AML-193 (cell line): ENCODE data around the gene NUDT3.
"Not testable (repeated sequence)": the region's sequence is repeated elsewhere in the genome, so short reads cannot be mapped to it uniquely, and the experiment has no call there.

Experiments used
- DNase-seq, 2 experiments: peaks; one replicate each; lab custom pipeline; 2025; lab: John Stamatoyannopoulos, UW

NUDT3 gene

DNA sequence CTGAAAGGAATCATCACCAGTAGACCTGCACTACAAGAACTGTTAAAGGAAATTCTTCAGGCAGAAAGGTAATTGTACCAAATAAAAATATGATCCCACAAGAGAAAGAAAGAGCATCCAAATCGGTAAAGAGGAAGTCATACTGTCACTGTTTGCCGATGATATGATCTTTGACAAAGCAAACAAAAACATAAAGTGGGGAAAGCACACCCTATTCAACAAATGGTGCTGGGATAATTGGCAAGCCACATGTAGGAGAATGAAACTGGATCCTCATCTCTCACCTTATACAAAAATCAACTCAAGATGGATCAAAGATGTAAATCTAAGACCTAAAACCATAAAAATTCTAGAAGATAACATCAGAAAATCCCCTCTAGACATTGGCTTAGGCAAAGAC lies 140.1 kb downstream of the NUDT3 start:
- DNase-seq = not testable (repeated sequence)

DNA sequence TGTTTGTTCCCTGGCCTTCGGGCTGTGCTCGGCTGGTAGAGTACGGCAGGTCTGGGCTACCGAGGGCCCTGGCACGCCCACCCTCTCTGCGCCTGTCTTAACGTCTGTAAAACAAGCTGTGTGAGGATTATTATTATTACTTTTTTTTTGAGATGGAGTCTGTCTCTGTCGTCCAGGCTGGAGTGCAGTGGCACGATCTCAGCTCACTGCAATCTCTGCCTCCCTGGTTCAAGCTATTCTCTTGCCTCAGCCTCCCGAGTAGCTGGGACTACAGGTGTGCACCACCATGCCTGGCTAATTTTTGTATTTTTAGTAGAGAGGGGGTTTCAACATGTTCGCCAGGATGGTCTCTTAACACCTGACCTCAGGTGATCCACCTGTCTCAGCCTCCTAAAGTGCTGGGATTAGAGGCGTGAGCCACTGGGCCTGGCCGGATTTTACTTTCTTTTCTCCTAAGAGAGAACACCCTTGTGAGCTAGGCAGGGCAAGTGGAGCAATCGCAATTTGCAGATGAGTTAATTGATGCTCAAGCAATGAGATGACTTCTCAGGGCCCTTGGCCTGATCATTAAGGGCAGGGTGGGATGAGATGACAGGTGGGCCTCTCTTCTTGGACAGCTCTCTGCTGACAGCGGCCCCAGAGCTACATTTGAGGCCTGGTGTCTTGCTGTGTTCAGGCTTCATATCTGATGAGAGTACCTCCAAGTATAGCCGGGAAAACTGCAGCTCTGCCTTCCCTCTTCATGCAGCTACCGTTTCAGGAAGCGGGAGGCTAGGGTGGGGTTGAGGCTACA lies 142.8 kb downstream of the NUDT3 start:
- DNase-seq = peak in 1 of 2 experiments; percentile 71

DNA sequence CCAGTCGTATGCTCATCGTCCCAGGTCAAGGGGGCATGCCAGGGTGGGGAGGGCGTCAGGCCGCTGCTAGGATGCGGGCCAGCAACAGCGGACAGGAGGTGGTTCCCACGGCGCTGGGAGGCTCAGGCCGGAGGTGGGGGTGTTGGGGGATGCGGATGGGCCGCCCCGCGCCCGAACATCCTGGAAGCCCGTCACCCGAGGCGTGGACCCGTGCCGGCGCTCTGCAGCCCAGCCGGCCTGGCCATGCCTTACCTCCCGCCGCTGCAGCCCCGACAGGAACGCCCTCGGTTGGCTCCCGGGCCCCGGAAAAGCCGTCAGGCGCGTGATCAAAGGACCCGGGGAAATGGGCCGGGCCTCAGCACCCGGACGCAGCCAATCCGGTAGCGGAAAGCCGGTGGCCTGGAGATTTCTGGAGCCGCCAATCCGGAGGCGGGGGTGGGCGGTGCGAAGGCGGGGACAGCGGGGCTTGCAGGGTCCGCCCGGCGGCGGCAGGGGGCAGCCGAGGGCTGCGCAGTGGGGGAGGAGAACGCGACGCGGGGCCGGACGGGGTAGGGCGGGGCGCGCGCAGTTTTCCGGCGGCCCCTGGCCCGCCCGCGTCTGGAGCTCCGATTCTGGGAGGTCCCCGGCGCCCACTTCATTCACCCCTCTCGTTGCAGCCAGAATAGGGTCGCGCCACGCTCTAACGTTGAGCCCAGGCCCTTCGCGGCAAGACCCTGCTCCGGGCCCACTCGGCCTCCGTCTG lies 143.6 kb downstream of the NUDT3 start, which contains the start of gene SMIM29:
Gene SMIM29, minus strand, starts transcription at position 280 of the 742 bp plus-strand sequence. CDS start 1,215 bp downstream, outside the sequence.
- peak; percentile 95 to 96 for DNase-seq

DNA sequence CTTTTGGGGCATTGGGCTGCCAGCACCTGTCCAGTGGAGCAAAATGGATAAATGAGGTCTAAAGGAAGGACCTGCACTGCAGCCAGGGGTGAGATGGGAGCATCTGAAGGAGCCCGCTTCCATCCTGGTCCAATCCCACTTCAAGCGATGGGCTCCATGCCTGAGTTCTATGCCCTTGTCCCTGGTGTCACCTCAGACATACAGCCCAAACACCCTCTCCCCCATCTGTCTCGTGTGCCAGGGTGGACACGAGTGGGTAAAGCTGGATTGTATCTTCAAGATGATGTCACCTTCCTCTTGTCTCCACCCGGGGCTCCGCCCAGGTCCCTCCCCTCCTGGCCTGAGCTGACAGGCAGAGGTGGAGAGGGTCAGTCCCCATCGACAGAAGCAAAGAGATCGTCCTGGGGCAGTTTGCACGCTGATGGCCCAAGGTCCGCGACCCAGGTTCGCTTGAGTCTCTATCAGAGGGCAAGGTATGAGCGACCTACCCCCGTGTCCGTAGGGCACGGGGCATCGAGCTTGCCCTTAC lies 144.2 kb downstream of the NUDT3 start:
- DNase-seq = peak; percentile 30 to 59

DNA sequence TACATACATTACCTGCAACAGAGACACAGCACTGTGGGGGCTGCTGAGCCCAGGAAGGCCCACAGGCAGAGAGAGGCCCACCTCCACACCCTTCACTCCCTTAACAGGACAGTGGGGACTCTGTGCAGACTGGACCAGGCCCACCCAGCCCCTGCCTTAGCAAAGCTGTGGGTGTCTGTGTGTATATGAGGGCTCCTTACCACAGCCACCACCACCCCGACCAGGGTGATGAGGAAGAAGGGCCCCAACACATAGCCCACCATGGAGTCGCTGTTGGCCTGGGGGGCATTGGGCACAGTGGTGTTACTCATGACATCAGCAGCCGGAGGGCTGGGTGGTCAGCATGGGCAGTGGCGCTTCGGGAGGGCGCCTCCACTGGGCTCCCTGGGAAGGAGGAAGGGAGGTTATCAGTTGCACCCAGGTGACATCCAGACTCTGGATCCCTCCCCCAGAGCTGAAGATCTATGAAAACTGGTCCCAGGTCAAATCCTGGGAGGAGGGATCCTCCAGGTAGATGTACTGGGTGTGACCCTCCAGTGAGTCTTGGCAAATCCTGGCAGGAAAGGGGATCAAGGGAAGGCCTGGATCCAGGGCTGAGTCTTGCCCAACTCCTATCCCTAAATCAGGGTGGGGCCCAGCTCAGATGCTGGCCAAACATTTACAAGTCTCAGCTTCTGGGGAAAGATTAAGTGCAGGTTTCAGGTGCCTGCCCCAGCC lies 144.8 kb downstream of the NUDT3 start:
- no peak for DNase-seq

DNA sequence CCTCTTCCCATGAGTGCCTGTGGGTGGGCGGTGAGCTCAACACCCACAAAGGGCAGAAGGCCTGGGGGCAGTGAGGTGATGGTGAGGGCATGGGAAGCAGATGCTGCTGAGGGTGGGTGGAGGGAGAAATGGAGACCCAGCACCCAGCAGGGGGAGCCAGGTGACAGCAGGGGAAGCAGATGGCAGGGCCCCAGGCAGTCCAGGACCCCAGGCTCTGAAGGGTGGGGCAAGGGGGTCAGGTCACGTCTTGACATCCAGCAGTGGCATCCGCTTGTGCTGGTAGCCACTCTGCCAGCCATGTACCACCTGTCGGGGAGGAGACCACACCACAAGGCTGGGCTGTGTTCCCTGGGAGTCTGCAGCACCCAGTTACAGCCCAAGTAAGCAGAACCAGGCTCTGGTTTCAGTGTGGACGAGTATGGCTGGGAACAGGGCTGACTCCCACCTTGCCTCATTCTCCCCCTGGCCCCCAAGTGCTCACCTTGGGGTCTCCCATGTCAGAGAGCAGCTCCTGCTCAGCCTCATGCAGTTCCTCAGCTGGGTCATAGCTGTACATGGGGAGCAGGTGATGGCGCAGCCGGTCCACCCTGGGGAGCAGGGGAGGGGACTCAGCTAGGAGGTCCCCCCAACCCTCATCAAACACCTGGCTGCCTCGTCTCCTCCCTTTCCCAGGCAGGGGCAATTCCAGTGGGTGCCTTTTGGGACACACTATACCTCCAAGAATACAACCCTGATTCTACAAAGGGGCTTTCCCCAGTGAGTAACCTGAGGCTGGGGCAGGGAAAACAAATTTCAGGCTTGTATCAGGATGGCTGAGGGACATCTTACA lies 145.7 kb downstream of the NUDT3 start:
- DNase-seq = peak in 1 of 2 experiments; percentile 37

DNA sequence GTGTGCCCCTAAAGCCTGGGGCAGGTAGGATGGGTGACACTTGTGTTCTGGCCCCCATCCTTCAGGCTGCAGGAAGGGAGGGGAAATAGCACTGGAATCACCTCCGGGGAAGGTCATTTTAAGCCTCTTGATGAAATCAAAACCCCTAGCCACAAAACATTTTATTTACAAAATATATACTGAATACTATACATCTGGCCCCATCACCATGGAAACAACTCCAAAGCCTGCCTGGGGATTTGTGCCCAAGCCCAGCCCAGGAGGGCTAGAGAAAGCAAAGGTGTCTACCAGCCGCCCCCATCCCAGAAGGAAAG lies 146.3 kb downstream of the NUDT3 start:
- DNase-seq = no peak

DNA sequence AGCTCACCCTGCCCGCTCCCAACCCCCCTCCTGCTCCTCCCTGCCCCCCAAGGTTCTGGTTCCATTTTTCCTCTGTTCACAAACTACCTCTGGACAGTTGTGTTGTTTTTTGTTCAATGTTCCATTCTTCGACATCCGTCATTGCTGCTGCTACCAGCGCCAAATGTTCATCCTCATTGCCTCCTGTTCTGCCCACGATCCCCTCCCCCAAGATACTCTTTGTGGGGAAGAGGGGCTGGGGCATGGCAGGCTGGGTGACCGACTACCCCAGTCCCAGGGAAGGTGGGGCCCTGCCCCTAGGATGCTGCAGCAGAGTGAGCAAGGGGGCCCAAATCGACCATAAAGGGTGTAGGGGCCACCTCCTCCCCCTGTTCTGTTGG lies 146.7 kb downstream of the NUDT3 start:
- not testable (repeated sequence) for DNase-seq

DNA sequence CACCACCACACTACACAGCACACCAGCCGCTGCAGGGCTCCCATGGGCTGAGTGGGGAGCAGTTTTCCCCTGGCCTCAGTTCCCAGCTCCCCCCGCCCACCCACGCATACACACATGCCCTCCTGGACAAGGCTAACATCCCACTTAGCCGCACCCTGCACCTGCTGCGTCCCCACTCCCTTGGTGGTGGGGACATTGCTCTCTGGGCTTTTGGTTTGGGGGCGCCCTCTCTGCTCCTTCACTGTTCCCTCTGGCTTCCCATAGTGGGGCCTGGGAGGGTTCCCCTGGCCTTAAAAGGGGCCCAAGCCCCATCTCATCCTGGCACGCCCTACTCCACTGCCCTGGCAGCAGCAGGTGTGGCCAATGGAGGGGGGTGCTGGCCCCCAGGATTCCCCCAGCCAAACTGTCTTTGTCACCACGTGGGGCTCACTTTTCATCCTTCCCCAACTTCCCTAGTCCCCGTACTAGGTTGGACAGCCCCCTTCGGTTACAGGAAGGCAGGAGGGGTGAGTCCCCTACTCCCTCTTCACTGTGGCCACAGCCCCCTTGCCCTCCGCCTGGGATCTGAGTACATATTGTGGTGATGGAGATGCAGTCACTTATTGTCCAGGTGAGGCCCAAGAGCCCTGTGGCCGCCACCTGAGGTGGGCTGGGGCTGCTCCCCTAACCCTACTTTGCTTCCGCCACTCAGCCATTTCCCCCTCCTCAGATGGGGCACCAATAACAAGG lies 147.3 kb downstream of the NUDT3 start:
- DNase-seq = not testable (repeated sequence)

DNA sequence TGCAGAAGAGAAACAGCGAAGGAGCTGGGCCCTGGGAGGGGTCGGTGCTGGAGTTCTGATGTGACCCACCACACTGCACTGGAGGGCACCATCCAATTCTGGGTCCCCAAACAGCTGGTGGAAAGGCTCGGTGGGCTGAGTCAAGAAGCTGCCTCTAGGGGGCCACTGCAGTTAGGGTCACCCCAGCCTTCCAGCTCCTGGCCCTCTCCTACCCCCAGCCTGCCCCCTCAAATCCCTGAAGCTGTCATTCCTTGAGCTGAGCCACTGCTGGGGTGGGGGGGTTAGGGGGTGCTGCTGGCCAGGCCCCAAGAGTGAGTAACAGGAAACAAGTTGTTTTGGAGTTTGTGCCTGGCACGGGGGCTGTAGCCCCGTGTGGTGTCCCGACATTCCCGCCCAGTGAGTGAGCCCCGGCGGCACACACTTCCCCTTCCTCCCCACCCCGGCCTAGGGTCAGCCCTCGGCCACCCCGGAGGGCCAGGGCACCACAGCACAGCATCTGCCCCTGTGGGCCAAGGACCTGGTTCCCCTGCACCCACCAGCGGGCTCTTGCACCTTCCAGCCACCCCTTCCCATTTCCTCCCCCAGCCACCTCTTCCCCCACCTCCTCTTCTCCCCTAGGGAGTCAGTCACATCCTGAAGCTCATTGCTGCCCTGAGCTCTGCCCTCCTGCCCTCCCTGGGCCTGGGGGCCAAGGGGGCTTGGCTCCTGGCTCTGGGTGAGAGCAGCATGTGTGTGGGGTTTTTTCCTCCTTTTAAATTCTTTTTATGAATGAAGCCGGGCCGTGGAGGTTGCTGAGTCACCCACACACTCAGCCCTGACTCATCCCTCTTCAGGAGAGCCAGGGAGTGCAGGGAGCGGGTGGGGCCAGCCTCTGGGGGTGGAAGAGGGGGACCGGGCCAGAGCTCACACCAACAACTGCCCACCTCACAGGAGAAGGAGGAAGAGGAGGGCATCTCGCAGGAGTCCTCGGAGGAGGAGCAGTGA lies 148.3 kb downstream of the NUDT3 start:
- peak; percentile 46 to 57 for DNase-seq

DNA sequence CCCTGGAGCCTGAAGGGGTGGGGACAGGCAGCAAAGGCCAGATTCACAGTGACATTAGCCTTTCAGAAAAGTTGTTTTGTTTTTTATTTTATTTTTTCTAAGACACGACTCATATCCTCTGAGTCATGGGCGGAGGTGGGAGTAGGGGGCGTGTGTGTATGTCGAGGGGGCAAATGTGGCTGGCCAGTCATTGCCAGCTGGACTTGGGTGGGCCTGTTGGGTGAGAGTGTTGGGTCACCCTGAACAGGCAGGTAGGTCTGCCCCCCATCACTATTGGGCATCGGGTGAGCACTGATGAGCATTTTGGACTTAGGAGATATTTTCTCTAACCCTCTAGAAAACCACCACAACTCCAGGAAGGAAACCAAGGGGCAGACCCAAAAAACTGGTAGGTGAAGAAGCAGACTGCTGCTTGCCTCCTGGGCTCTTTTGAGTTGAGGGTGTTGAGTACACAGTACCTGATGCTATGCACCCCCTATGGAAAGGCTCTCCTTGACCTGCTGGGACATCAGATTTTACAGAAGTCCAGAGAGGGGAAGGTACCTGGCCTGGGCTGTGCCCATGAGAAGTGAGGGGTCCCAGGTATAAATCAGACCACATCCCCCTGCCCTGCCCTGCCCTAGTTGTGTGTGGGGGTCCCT lies 149.2 kb downstream of the NUDT3 start:
- DNase-seq = no peak

DNA sequence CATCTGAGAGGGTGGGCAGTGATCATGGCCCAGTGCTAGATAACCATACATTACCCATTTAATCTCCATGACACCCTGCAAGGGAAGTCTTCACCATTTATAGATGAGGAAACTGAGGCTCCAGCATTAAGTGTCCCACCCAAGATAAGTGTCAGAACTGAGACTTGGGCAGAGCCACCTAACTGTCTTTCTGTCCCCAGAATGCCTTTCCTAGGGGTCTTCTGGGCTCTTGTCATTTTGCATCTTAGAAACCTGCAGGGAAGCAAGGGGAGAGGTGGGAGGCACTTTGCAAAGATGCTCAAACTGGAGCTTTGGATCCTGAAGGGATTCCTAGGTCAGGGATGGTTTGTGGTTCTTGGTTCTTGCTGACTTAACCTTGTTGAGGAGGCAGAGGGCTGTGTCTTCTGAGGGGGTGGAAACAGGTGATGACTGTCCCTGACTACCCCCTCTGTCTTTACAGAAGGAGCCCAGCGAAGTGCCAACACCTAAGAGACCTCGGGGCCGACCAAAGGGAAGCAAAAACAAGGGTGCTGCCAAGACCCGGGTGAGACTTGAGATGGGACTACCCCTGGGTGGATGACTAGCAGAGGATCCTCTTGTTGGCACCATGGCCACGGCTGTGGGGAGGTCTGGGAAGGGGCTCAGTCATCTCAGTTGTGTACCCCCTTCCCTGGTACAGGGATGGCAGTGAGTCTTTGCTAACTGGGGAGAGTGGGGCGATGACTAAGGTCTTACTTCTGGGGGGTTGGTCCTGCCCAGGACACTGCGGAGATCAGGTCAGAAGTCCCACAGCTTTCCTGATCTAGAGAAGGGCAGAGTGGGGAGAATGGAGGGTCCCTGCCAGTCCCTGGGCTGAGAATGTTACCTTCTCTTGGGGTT lies 150.0 kb downstream of the NUDT3 start:
- no peak for DNase-seq

DNA sequence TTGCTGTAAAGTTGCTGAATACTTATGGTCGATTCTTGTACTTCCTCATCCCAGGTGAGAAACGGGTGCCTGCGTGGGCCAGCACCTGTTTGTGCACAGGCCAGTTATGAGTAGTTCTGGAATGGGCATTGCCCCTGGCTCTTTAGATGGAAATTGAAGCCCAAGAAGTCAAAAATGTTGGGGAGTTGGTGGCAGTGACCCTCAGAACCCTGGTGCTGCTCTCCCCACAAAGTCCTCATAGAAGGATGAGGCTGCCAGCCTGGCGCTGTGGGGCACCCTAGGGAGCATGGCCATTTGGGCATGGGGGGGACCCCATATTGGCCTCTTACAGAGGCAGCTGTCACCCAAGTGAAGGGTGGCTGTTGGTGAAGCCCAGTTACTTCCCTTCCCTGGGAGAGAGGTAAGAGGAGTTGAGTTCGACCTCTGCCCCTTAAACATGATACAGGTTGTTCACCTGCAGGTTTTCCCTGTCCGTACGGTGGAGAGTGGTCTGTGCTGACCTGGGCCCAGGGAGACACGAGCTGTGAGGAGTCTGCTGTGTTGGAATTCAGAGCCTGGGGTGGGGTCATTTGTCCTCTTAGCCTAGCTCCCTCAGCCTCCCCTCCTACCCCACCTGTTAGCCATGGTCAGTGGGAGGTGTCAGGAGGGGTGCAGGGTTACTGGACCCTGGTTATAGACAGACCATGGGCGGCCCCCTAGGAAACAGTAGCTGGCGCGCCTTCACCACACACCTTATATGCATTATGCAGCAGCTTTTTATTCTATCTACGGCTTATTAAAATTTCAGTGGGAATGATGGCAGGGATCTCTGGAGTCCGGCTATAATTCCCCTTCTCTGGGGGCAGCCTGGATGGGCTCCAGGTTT lies 150.9 kb downstream of the NUDT3 start:
- DNase-seq = no peak

DNA sequence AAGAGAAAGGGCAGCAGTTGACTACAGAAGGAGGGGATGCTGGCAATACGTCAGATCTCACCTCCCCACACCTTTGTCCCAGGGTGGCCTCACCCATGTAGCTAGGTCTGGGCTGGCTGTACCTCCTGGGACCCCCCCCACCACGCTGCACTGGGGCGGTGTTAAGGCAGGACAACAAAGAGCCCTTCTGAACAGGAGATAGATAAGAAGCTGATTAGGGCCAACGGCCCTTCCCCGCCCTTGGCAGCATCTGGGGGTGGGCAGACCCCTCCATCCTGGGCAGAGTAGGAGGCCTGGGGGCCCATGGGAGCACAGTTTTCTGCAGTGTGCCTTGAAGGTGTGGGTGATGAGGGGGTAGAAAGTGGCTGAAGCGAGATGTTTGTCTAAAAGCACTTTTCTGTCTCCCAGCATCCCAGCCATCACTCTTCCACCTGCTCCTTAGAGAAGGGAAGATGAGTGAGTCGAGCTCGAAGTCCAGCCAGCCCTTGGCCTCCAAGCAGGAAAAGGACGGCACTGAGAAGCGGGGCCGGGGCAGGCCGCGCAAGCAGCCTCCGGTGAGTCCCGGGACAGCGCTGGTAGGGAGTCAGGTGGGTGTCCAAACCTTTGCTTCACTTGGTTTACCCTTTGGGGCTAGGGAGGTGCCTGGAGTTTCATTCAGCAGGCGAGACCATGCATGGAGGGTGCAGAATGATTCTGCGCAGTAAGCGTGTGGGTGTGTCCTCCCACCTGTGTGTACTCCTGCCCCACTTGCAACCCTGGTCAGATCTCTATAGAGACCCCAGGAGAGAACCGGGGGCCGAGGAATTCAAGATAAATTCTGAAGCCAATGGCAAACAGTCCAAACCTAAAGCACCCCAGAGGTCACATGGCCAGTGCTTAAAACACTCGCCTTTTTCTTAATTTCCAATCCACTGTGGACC lies 151.9 kb downstream of the NUDT3 start:
- no peak for DNase-seq

DNA sequence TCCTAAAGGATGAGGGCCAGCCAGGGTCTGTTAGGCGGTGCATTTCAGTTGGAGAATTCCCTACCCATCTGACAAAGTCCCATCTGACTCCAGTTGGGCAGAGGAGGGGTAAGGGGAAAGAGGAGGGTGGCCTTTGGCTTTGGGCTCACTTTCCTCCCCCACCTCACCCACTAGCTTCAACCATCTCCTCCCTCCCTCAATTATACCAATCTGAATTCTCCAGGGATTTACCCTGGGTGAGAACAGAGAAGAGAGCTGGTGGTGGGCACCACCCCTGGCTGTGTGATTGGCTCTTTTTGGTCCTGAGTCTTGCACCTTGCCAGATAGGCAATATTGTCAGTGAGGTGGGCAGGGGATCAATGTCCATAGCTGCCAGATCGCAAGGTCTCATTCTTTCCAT lies 152.6 kb downstream of the NUDT3 start:
- DNase-seq = no peak

DNA sequence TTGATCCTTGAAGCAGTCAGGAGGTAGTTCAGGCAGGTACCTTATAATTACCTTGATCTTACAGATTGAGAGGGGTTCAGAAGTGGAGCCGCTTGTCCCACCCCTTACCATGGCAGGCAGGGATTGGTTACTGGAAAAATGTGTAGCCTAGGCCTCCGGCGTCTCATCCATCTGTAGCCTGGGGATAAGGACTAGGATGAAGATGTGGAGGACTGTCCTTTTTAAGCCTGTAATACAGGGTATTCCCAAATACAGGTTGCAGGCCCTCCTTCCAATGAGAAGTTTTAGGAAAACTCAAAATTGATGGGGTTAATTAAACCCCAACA lies 153.0 kb downstream of the NUDT3 start:
- DNase-seq = no peak
